ENCODE data around the gene ARFRP1.

The ARFRP1 gene

DNA sequence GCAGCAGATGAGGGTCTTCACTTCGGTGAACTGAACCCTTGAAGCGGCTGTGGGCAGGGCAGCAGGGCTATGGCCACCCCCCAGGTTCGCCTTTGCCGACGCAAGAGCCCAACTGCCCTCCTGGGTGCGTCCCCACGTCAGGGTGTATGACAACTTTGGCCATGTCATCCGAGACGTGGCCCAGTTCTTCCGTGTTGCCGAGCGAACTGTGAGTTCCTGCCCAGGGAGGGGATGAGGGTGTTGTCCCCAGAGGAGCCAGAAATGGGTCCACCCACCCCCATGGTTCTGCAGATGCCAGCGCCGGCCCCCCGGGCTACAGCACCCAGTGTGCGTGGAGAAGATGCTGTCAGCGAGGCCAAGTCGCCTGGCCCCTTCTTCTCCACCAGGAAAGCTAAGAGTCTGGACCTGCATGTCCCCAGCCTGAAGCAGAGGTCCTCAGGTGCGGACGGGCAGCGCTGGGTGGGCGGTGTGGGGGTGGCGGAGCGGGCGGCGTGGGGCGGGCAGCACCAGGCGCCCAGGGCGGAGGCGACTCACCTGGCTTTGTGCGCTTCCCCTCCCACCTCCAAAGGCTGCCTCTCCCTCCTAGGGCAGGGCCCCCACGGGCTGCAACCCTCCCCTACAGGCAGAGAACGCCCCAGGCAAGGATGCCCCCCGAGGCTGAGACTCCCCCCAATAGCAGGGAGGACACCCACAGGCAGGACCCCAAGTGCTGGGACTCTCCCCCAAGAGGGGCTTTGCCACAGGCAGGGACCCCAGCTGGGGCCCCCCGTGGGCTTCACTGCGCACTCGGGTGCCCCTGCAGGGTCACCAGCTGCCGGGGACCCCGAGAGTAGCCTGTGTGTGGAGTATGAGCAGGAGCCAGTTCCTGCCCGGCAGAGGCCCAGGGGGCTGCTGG, 17.5 kb downstream of the ARFRP1 start:
- H3K4me1 ChIP-seq (ENCODE audit: control insufficient read depth in 1 of 2, insufficient read depth in 2 of 2, low read length in 2 of 2): peaks cover 18 to 19% of the 10 kb centered on the region in 2 experiments
- no peak overlapping the region for H4K8ac ChIP-seq (ENCODE audit: low read depth, low read length)
- no peak overlapping the region for H2AFZ ChIP-seq (ENCODE audit: insufficient read depth, low read length, poor library complexity)
- H2AK5ac ChIP-seq (ENCODE audit: low read length): no peak overlapping the region
- no peak overlapping the region for H3K9ac ChIP-seq (ENCODE audit: low read length)
- no CpG with 5 or more reads among the region's 40 CpGs for WGBS (ENCODE audit: extremely low coverage, insufficient coverage, insufficient read length)
- no peak overlapping the region for H4K91ac ChIP-seq (ENCODE audit: low read depth, low read length)
- peaks cover 15% of the 10 kb centered on the region for H3K79me1 ChIP-seq (ENCODE audit: low read length)
- DNase-seq: no peak
- H3K79me2 ChIP-seq (ENCODE audit: control insufficient read depth, insufficient read depth, low read length, poor library complexity): no peaks in the 10 kb centered on the region
- no peak overlapping the region for H3K4me3 ChIP-seq (ENCODE audit: low read depth, low read length)
- no peak overlapping the region for H3K23ac ChIP-seq (ENCODE audit: low read length)
- H3K9me3 ChIP-seq (ENCODE audit: insufficient read depth, low read depth, low read length): peaks cover 3% of the 10 kb centered on the region
- H3K36me3 ChIP-seq (ENCODE audit: control insufficient read depth in 1 of 2, insufficient read depth in 2 of 2, low read length in 2 of 2): peaks cover 0 to 2% of the 10 kb centered on the region in 2 experiments
- no peak overlapping the region for H3K27ac ChIP-seq (ENCODE audit: low read depth, low read length)
- H2BK5ac ChIP-seq (ENCODE audit: low read depth, low read length, poor library complexity): no peak overlapping the region
- H3K14ac ChIP-seq (ENCODE audit: low read length): no peak overlapping the region
- no peak overlapping the region for H2BK120ac ChIP-seq (ENCODE audit: insufficient read depth, low read length, poor library complexity)
- H4K12ac ChIP-seq (ENCODE audit: low read depth, low read length): no peak overlapping the region
- no peak overlapping the region for H3K4ac ChIP-seq (ENCODE audit: low read depth, low read length)
- H3K4me2 ChIP-seq (ENCODE audit: low read length): no peak overlapping the region
- no peak overlapping the region for H2BK12ac ChIP-seq (ENCODE audit: low read length)
- no peaks in the 10 kb centered on the region for H3K27me3 ChIP-seq (ENCODE audit: insufficient read depth, low read length)
- H3K18ac ChIP-seq (ENCODE audit: low read length): no peak overlapping the region

DNA sequence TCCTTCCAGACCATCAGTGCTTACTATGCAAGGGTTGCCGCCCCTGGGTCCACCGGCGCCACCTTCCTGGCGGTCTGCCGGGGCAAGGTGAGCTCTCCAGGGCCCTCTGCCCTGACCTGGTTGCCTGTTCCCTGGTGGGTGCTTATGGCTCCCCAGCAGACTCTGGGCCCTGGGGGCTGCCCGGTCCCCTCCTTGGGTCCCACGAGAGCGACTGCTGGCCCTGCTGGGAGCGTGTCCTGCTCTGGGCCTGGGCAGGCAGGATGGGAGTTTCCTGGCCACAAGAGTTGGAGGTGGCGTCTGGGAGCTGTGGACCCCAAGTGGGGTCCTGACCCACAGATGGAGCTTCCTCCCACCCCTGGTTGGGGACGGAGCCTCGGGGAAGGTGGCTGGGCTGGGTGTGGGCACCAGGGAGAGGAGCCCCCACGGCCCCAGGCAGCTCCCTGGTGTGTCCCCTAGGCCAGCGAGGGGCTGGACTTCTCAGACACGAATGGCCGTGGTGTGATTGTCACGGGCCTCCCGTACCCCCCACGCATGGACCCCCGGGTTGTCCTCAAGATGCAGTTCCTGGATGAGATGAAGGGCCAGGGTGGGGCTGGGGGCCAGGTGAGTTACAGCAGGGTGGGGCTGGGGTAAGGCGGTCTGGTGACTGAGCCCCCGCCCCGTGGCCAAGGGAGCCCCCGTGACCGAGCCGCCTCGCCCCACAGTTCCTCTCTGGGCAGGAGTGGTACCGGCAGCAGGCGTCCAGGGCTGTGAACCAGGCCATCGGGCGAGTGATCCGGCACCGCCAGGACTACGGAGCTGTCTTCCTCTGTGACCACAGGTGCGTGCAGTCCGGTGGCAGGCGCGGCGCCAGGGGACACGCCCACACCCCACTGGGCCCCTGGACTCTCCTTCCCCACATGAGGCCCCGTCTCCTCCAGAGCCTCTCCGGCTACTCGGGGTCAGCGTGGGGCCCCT, 18.5 kb downstream of the ARFRP1 start:
- Histone ChIP-seq H3K4me1 (ENCODE audit: control insufficient read depth in 1 of 2, insufficient read depth in 2 of 2, low read length in 2 of 2) (peaks cover 18 to 19% of the 10 kb centered on the region in 2 experiments), H3K27me3 (ENCODE audit: insufficient read depth, low read length) (no peaks in the 10 kb centered on the region), H4K12ac (ENCODE audit: low read depth, low read length) (no peak overlapping the region), H2AK5ac (ENCODE audit: low read length) (no peak overlapping the region), H2BK12ac (ENCODE audit: low read length) (no peak overlapping the region), H3K4ac (ENCODE audit: low read depth, low read length) (no peak overlapping the region), H3K18ac (ENCODE audit: low read length) (no peak overlapping the region), H4K8ac (ENCODE audit: low read depth, low read length) (no peak overlapping the region), H3K23ac (ENCODE audit: low read length) (no peak overlapping the region), H4K91ac (ENCODE audit: low read depth, low read length) (no peak overlapping the region), H2BK5ac (ENCODE audit: low read depth, low read length, poor library complexity) (no peak overlapping the region), H3K9ac (ENCODE audit: low read length) (no peak overlapping the region), H3K4me2 (ENCODE audit: low read length) (no peak overlapping the region), H3K79me2 (ENCODE audit: control insufficient read depth, insufficient read depth, low read length, poor library complexity) (no peaks in the 10 kb centered on the region), H2AFZ (ENCODE audit: insufficient read depth, low read length, poor library complexity) (no peak overlapping the region), H2BK120ac (ENCODE audit: insufficient read depth, low read length, poor library complexity) (no peak overlapping the region), H3K79me1 (ENCODE audit: low read length) (peaks cover 15% of the 10 kb centered on the region), H3K9me3 (ENCODE audit: insufficient read depth, low read depth, low read length) (peaks cover 3% of the 10 kb centered on the region), H3K27ac (ENCODE audit: low read depth, low read length) (no peak overlapping the region), H3K14ac (ENCODE audit: low read length) (no peak overlapping the region), H3K4me3 (ENCODE audit: low read depth, low read length) (no peak overlapping the region), H3K36me3 (ENCODE audit: control insufficient read depth in 1 of 2, insufficient read depth in 2 of 2, low read length in 2 of 2) (peaks cover 0 to 2% of the 10 kb centered on the region in 2 experiments)
- no peak for DNase-seq
- no CpG with 5 or more reads among the region's 44 CpGs for WGBS (ENCODE audit: extremely low coverage, insufficient coverage, insufficient read length)

DNA sequence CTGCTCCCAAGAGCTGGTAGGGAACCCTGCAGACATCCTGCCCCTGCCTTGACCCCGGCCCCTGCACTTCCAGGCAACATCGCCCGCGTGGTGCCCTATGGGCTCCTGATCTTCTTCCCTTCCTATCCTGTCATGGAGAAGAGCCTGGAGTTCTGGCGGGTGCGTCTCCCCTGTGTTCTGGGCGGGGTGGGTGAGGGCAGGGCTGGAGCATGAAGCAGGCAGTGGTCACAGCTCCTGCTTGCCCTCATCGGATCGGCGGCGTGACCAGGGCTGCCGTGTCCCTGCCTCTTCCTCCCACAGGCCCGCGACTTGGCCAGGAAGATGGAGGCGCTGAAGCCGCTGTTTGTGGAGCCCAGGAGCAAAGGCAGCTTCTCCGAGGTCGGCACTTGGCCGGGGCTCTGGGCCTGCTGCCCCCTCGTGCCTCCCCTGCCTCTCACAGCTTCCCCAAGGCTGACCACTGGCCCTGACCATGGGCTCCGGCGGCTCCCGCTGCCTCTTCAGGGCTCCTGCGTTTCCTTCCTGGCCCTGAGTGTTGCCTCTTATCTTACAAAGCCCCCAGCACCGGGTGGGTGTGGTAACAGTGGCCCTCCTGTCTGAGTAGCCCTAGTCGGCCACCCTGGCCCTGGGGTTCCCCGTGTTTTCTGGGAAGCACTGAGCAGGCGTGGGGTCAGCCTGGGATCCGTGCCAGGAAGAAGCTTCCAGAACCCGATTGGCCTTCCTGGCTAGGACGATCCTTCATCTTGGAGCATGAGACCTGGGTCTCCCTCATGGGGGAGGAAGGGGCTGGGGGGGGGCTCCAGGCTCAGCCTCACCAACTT, 19.3 kb downstream of the ARFRP1 start:
- no peak overlapping the region for H3K4ac ChIP-seq (ENCODE audit: low read depth, low read length)
- H3K9me3 ChIP-seq (ENCODE audit: insufficient read depth, low read depth, low read length): no peaks in the 10 kb centered on the region
- H3K27ac ChIP-seq (ENCODE audit: low read depth, low read length): no peak overlapping the region
- no peak overlapping the region for H3K4me3 ChIP-seq (ENCODE audit: low read depth, low read length)
- no peak overlapping the region for H4K12ac ChIP-seq (ENCODE audit: low read depth, low read length)
- H3K14ac ChIP-seq (ENCODE audit: low read length): no peak overlapping the region
- H4K91ac ChIP-seq (ENCODE audit: low read depth, low read length): no peak overlapping the region
- H2AK5ac ChIP-seq (ENCODE audit: low read length): peak overlapping the region; percentile 2
- H3K27me3 ChIP-seq (ENCODE audit: insufficient read depth, low read length): no peaks in the 10 kb centered on the region
- WGBS (ENCODE audit: extremely low coverage, insufficient coverage, insufficient read length): no CpG with 5 or more reads among the region's 31 CpGs
- peaks cover 0 to 2% of the 10 kb centered on the region in 2 experiments for H3K36me3 ChIP-seq (ENCODE audit: control insufficient read depth in 1 of 2, insufficient read depth in 2 of 2, low read length in 2 of 2)
- H3K9ac ChIP-seq (ENCODE audit: low read length): no peak overlapping the region
- no peak overlapping the region for H2BK5ac ChIP-seq (ENCODE audit: low read depth, low read length, poor library complexity)
- DNase-seq: no peak
- H4K8ac ChIP-seq (ENCODE audit: low read depth, low read length): no peak overlapping the region
- no peak overlapping the region for H2BK120ac ChIP-seq (ENCODE audit: insufficient read depth, low read length, poor library complexity)
- H3K4me1 ChIP-seq (ENCODE audit: control insufficient read depth in 1 of 2, insufficient read depth in 2 of 2, low read length in 2 of 2): peaks cover 20 to 21% of the 10 kb centered on the region in 2 experiments
- no peak overlapping the region for H3K18ac ChIP-seq (ENCODE audit: low read length)
- H3K4me2 ChIP-seq (ENCODE audit: low read length): no peak overlapping the region
- peaks cover under 1% of the 10 kb centered on the region for H3K79me2 ChIP-seq (ENCODE audit: control insufficient read depth, insufficient read depth, low read length, poor library complexity)
- H3K79me1 ChIP-seq (ENCODE audit: low read length): peaks cover 17% of the 10 kb centered on the region
- H2BK12ac ChIP-seq (ENCODE audit: low read length): no peak overlapping the region
- no peak overlapping the region for H2AFZ ChIP-seq (ENCODE audit: insufficient read depth, low read length, poor library complexity)
- no peak overlapping the region for H3K23ac ChIP-seq (ENCODE audit: low read length)
